ENCODE data around the gene DBN1.

The DBN1 gene

GRCh38 chr5:177509991-177510566 is 36.6 kb upstream of the DBN1 start:
- in situ Hi-C loops (cut with HindIII; ENCODE audit: low sequenced_read_pairs) = no loop called here
- no peak overlapping the region for H3K4me3 ChIP-seq (ENCODE audit: low read depth, low read length)
- DNase-seq (ENCODE audit: low read depth, low spot score) = no peak
- no peak for TF ChIP-seq CTCF (IDR thresholded peaks at IDR 0.05; ENCODE audit: low read depth, low read length)

GRCh38 chr5:177509381-177509951 is 36.0 kb upstream of the DBN1 start, which contains the start of gene DOK3:
Gene DOK3, minus strand, starts transcription at chr5:177509826. Its CDS starts 286 bp downstream, at chr5:177509540.
- no peak within 1 kb of the TSS for H3K4me3 ChIP-seq (ENCODE audit: low read depth, low read length)
- no peak for DNase-seq (ENCODE audit: low read depth, low spot score)
- in situ Hi-C loops (cut with HindIII; ENCODE audit: low sequenced_read_pairs) = no loop called here
- no peak for TF ChIP-seq CTCF (IDR thresholded peaks at IDR 0.05; ENCODE audit: low read depth, low read length)

GRCh38 chr5:177508837-177509236 is 35.4 kb upstream of the DBN1 start:
- in situ Hi-C loops (cut with HindIII; ENCODE audit: low sequenced_read_pairs) = no loop called here
- TF ChIP-seq CTCF (IDR thresholded peaks at IDR 0.05; ENCODE audit: low read depth, low read length) = no peak
- no peak overlapping the region for H3K4me3 ChIP-seq (ENCODE audit: low read depth, low read length)
- DNase-seq (ENCODE audit: low read depth, low spot score) = no peak

GRCh38 chr5:177508221-177508611 is 34.8 kb upstream of the DBN1 start:
- no peak for TF ChIP-seq CTCF (IDR thresholded peaks at IDR 0.05; ENCODE audit: low read depth, low read length)
- in situ Hi-C loops (cut with HindIII; ENCODE audit: low sequenced_read_pairs) = no loop called here
- DNase-seq (ENCODE audit: low read depth, low spot score) = no peak
- H3K4me3 ChIP-seq (ENCODE audit: low read depth, low read length) = no peak overlapping the region

- no peak for DNase-seq (ENCODE audit: low read depth, low spot score)
- no peak overlapping the region for H3K4me3 ChIP-seq (ENCODE audit: low read depth, low read length)
Measured at GRCh38 chr5:177507596-177508220, 34.3 kb upstream of the DBN1 start.

GRCh38 chr5:177507165-177507564 is 33.7 kb upstream of the DBN1 start:
- TF ChIP-seq CTCF (IDR thresholded peaks at IDR 0.05; ENCODE audit: low read depth, low read length) = peak; percentile 38
- no peak for DNase-seq (ENCODE audit: low read depth, low spot score)

More at GRCh38 chr5:177507596-177508220, 34.3 kb upstream of the DBN1 start:
- no peak for TF ChIP-seq CTCF (IDR thresholded peaks at IDR 0.05; ENCODE audit: low read depth, low read length)
- in situ Hi-C loops (cut with HindIII; ENCODE audit: low sequenced_read_pairs) = no loop called here

More at GRCh38 chr5:177507165-177507564, 33.7 kb upstream of the DBN1 start:
- in situ Hi-C loops (cut with HindIII; ENCODE audit: low sequenced_read_pairs) = no loop called here
- no peak overlapping the region for H3K4me3 ChIP-seq (ENCODE audit: low read depth, low read length)

All from astrocyte of the spinal cord (primary cell).